T-helper 22 cell (primary cell): Measurements from ENCODE around the gene FAM98A.

Experiments
- DNase-seq: peaks from one replicate; pipeline ENCODE4 v3.0.0-alpha.2; 2020; ENCODE audit warnings: low read depth

Gene FAM98A

GRCh38 chr2:33597026-33597425 is 2.1 kb downstream of the FAM98A start:
- no peak for DNase-seq

- no peak for DNase-seq
These were observed 3.7 kb downstream of the FAM98A start for GRCh38 chr2:33595385-33595784.

- no peak for DNase-seq
These were observed 9.7 kb downstream of the FAM98A start for GRCh38 chr2:33589444-33589843.

- no peak for DNase-seq
These were observed 10.9 kb downstream of the FAM98A start for GRCh38 chr2:33588232-33588631.

GRCh38 chr2:33586766-33587165 is 12.3 kb downstream of the FAM98A start:
- DNase-seq: no peak

DNA sequence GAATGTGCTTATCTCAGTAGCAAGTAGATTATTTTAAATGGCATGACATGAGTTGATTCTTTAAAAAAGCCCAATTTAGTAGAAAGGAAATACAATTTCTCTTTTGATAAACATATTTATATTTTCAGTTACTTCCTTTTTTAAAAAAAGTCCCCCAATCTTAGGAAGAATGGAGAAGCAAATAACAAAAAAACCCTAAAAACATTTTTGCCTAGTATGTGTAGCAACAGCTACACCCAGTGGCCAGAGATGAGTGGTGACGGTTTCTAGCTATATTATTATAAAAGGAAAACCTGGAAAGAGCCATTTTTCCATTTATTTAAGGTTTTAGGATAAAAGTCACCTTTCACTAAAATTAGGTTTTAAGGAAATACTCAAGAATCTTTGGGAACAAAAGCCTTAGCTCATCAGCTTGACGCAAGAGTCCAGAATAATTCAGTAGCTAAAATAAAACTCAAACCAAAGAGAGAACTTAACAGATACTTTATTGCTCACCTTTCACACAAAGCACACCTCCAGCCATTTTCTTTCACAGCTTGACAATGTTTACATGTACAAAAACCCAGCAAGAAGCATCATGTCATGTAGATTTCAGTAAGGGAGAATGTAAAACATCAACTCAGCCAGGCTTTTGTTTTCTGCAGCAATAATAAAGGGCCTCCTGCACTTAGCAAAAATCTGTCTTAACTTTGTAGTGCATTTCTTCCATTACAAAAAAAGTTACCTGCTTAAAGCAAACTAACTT is 15.7 kb downstream of the FAM98A start:
- no peak for DNase-seq

DNA sequence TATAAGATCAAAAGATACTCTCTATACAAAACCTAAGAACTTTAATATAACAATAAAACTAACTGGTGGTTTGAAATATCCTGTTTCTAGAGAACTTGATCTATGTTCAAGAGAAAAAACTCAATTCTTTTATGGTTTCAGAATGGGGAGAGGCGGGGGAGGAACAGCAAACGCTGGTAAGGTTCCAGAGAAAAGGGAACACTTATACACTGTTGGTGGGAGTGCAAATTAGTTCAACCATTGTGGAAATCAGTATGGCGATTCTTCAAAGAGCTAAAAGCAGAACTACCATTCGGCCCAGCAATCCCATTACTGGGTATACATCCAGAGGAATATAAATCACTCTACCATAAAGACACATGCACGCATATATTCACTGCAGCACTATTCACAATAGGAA is 17.2 kb downstream of the FAM98A start:
- DNase-seq: no peak

DNA sequence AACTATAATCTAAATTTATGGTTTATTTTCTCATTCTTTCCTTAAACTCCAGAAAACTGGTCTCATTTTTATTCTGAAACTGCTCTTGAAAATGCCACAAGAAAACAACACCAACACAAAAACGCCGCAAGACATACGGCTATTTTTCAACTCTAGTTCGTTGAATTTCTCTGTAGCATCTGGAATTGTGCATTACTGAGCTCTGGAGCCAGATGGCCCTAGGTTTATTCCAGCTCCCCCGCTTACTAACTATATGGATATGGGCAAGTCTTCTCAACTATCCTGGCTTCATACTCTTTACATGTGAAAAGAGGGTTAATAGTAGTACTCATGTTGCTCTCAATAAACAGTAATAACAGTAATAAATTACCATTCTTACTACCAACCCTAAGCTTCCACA is 19.9 kb downstream of the FAM98A start:
- no peak for DNase-seq

GRCh38 chr2:33577668-33578067 is 21.4 kb downstream of the FAM98A start:
- no peak for DNase-seq

GRCh38 chr2:33577084-33577483 is 22.0 kb downstream of the FAM98A start:
- DNase-seq: no peak

GRCh38 chr2:33573657-33574056 is 25.4 kb downstream of the FAM98A start:
- DNase-seq: no peak

DNA sequence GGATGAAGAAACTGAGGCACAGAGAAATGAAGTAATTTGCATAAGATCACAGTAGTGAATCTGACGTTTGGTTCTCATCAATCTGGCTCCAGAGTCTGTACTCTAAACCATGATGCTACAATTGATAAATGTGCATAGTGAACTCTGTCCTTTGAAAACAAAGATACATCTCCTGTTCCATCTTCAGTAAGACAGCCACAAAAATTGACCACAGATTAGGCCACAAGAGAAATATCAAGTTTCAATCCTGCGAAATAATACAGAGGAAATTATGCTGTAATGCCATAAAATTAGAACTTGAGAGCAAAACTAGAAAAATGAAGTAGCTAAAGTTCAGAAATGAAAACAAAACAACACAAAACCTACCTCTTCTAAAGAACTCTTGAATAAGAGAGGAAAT is 28.4 kb downstream of the FAM98A start:
- no peak for DNase-seq

DNA sequence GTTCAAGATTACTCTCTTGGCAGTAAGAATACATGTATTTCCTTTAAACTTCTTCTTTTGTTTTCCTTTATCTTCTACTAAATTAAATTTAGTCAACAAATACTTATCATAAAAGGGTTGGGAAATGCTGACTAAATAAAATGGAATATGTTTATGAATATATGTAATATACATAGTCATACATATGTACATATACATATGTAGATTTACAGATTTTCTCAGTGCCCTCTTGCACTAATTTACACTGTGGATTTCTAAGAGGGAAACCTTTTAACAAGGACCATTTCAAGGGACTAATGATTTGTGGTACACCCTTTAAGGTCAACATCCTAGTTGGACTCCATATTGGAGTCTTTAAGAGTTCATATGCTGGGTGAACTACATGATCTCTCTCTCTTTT is 37.2 kb downstream of the FAM98A start:
- DNase-seq: no peak

DNA sequence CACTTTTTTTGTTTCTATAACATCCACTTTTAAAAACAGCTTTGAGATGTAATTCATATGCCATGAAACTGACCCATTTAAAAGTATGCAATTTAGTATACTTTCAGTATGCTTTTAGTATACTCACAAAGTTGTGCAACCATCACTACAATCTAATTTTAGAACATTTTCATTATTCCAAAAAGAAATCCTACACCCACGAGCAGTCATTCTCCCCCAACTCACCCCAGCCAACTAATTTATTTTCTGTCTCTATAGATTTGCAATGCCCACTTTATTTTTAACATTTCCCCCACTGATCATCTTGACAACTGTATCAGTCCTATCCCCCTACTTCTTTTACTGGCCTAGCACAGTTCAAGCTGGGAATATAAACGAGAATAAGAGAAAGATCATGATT is 39.1 kb downstream of the FAM98A start:
- no peak for DNase-seq

DNA sequence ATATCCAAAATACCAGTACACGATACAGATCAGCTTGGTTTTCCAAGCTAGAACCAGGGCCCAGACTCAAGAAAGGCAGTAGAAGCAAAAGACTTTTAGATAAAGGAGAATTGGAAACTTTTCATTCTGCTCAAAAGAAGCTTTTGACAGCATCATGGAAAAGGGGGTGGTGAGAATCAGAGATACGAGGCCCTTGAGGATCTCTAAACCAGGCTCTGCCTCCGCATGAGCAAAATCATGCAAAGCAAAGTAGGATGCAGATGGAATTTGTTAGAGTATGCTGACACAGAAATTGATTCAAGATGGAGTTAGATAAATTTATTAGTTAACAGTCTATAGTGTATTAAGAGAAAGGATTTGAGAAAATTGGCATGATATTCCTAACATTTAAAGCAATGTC is 39.8 kb downstream of the FAM98A start:
- no peak for DNase-seq

DNA sequence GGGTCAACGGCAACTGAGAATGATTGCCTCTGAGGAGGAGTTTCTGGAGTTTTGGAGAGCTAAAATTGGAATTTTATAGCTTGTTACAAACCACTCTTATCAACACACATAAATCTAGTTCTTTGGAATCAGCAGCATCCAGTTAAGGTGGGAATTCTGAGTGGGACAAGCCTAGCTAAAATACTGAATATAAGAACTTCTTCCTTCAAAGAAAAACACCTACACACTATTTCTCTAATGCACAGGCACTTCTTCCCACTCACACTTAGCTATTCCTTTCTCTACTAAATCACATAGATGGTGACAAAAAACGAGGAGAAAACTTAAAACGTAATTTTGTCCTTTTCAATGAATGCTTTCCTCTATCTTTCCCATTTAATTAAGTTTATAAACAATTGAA is 43.4 kb downstream of the FAM98A start:
- DNase-seq: no peak

GRCh38 chr2:33552758-33553461 is 46.2 kb downstream of the FAM98A start:
- no peak for DNase-seq

GRCh38 chr2:33550206-33550605 is 48.9 kb downstream of the FAM98A start:
- no peak for DNase-seq

DNA sequence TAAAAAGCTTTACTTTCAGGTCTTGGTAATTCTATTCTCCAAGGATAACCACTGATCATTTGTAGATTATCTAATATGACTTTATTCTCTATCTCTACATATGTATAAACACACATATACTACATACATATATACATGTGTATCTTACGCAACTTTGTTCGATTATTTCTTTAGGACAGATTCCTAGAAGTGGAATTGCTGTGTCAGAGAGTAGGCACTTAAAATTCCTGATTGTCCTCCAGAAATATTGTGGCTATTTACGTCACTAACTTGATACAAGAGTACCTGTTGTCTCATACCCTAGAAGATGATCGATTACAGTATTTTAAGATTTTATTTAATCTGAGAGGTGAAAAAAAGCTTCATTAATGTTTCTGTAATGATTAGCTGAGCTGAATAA is 57.9 kb downstream of the FAM98A start:
- DNase-seq: no peak

- DNase-seq: no peak
These were observed 63.7 kb downstream of the FAM98A start for GRCh38 chr2:33535421-33535820.
